Thyroid gland (tissue), 4 donors: ENCODE data around the gene ZNF398. TPM values are rescaled to one million over a fixed set of nuclear protein-coding genes. Genes with fewer than 3 reads are reported as not detected.
A peak's percentile ranks its signal among the peaks of the same experiment; 100 is the strongest.

Experiments used
- DNase-seq, 2 donors: peaks; one replicate each; pipeline ENCODE4 v3.0.0-alpha.2; 2019
- H3K27ac ChIP-seq, 3 donors: fragments of 200-600 bp; sonication (generic); 1 replicate in 2 of 3; 2 replicates in 1 of 3; pipeline ENCODE4 v1.5.1; 2016 to 2019; ENCODE audit warnings: mild to moderate bottlenecking in 1 of 3, moderate library complexity in 1 of 3
- H3K27me3 ChIP-seq: fragments of 200-600 bp; sonication (generic); one replicate; pipeline ENCODE4 v1.5.1; 2019
- H3K36me3 ChIP-seq, 2 donors: fragments of 200-600 bp; sonication (generic); one replicate each; pipeline ENCODE4 v1.5.1; 2016 to 2019
- H3K4me1 ChIP-seq, 2 donors: fragments of 200-600 bp; sonication (generic); one replicate each; pipeline ENCODE4 v1.5.1; 2017 to 2019
- H3K4me3 ChIP-seq, 3 donors: fragments of 200-600 bp; sonication (generic); replicated peaks in 1 of 3; 1 replicate in 2 of 3; 2 replicates in 1 of 3; pipeline ENCODE4 v1.5.1; 2016; ENCODE audit warnings: mild to moderate bottlenecking in 1 of 3
- H3K9me3 ChIP-seq: fragments of 200-600 bp; sonication (generic); one replicate; pipeline ENCODE4 v1.5.1; 2017
- POLR2A ChIP-seq, 2 donors: fragments of 450-650 bp; IDR thresholded peaks; one replicate each; pipeline ENCODE4 v1.6.1; 2017; ENCODE audit warnings: antibody characterized with exemption in 2 of 2, mild to moderate bottlenecking in 2 of 2, moderate library complexity in 1 of 2
- WGBS, 2 donors: methylation state at CpG; one replicate each; pipeline ENCODE4 v1.1.5; 2017; 5-methylcytosine and 5-hydroxymethylcytosine counted together
- intact Hi-C: fragments of 100-400 bp; cut with DNase I; formaldehyde crosslinking; loops from one replicate; pipeline ENCODE4 v1.15.1; 2023
- total RNA-seq, 4 donors: library from RNA; depleted of rRNA; stranded (reverse); fragments of >200 nt; gene quantifications; one replicate each; pipeline ENCODE4 v1.2.3, GENCODE V29; 2016
- TF ChIP-seq, protein P1 (sequence below), 6 experiments: fragments of 200-600 bp in 3 of 6; fragments of 450-650 bp in 3 of 6; sonication (generic) in 3 of 6; IDR thresholded peaks; one replicate each; pipeline ENCODE4 v1.5.1; 2016 to 2019; ENCODE audit warnings: antibody characterized with exemption in 6 of 6, mild to moderate bottlenecking in 2 of 6, inconsistent platforms in 1 of 6, moderate library complexity in 1 of 6

Gene ZNF398
- total RNA-seq, 4 donors from 2014 or later = 19.6 to 29.9 (median 23.0) TPM

DNA sequence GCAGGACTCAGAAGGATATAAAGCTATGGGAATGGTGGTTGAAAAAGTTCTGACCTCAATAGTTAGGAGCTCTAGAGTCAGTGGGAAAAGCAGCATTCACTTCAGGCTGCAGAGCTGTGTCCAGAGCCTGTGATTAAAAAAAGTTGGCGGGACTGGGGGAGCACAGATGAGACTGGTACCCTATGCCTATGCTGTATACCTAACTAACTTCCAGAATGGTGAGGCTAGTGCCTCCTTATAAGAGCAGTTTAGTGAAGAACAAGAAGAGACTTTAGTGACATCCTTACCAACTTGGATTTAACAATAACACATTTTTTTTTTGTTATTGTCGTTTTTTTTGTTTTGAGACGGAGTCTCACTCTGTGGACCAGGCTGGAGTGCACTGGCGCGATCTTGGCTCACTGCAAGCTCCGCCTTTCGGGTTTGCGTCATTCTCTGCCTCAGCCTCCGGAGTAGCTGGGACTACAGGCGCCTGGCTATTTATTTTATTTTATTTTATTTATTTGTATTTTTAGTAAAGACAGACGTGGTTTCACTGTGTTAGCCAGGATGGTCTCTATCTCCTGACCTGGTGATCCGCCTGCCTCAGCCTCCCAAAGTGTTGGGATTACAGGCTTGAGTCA, 41.5 kb downstream of the ZNF398 start:
- Histone ChIP-seq H3K36me3 (no peaks in the 10 kb centered on the region), H3K4me3 (no peak overlapping the region), H3K27me3 (no peaks in the 10 kb centered on the region), H3K9me3 (no peaks in the 10 kb centered on the region), H3K4me1 (no peaks in the 10 kb centered on the region), H3K27ac (no peak overlapping the region)
- TF ChIP-seq, protein P1, sequence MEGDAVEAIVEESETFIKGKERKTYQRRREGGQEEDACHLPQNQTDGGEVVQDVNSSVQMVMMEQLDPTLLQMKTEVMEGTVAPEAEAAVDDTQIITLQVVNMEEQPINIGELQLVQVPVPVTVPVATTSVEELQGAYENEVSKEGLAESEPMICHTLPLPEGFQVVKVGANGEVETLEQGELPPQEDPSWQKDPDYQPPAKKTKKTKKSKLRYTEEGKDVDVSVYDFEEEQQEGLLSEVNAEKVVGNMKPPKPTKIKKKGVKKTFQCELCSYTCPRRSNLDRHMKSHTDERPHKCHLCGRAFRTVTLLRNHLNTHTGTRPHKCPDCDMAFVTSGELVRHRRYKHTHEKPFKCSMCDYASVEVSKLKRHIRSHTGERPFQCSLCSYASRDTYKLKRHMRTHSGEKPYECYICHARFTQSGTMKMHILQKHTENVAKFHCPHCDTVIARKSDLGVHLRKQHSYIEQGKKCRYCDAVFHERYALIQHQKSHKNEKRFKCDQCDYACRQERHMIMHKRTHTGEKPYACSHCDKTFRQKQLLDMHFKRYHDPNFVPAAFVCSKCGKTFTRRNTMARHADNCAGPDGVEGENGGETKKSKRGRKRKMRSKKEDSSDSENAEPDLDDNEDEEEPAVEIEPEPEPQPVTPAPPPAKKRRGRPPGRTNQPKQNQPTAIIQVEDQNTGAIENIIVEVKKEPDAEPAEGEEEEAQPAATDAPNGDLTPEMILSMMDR (IDR thresholded peaks at IDR 0.05) = no peak
- TF ChIP-seq POLR2A (IDR thresholded peaks at IDR 0.05) = no peak
- 57 to 62% methylated on average over 12 of the region's 12 CpGs for WGBS, 2 donors
- intact Hi-C loops = no loop called here
- no peak for DNase-seq

DNA sequence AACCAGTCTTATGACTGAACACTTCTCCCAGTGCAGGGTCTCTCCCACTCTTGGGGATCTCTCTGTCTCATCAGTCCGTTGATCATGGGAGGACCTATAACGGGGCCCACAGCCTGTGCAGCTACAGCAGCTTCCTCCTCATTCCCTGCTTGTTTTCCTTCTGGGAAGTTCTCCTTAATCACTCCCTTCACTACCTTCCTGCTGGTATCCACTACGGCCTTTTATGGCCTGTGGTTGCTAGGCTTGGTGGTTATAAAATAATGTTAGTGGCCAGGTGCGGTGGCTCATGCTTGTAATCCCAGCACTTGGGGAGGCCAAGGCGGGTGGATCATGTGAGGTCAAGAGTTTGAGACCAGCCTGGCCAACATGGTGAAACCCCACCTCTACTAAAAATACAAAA, 44.6 kb downstream of the ZNF398 start:
- TF ChIP-seq POLR2A (IDR thresholded peaks at IDR 0.05) = no peak
- TF ChIP-seq, protein P1 (IDR thresholded peaks at IDR 0.05) = no peak
- Histone ChIP-seq H3K36me3 (no peaks in the 10 kb centered on the region), H3K27me3 (no peaks in the 10 kb centered on the region), H3K9me3 (no peaks in the 10 kb centered on the region), H3K4me1 (peaks cover 12 to 13% of the 10 kb centered on the region in 2 donors), H3K4me3 (no peak overlapping the region), H3K27ac (no peak overlapping the region)
- no peak for DNase-seq
- 65 to 68% methylated on average over 5 of the region's 5 CpGs for WGBS, 2 donors
- intact Hi-C loops = no loop called here

DNA sequence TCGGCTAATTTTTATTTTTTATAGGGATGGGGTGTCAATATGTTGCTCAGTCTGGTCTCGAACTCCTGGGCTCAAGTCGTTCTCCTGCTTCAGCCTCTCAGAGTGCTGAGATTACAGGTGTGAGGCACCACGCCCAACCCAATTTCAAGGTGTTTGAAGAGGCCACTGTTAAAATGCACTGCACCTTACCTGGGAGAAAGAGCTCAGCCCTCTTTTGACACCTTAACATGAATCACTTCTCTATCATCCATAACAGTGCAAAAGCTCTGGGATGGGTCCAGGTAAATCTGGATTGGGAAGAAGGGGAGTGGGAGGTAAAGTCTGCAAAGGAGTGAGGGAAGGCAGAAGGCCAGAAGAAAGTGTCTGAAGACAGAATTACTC, 47.5 kb downstream of the ZNF398 start:
- H3K4me3 ChIP-seq = peak overlapping the region in 2 of 3 donors; percentile 54 to 79
- H3K27ac ChIP-seq = peak overlapping the region; percentile 49 to 95 (median 90)
- intact Hi-C loops = no loop called here
- no peak for DNase-seq
- H3K27me3 ChIP-seq = no peaks in the 10 kb centered on the region
- TF ChIP-seq, protein P1 (IDR thresholded peaks at IDR 0.05) = no peak
- no peak for TF ChIP-seq POLR2A (IDR thresholded peaks at IDR 0.05)
- peaks cover 11 to 13% of the 10 kb centered on the region in 2 donors for H3K36me3 ChIP-seq
- WGBS, 2 donors = 72 to 77% methylated on average over 4 of the region's 4 CpGs
- H3K4me1 ChIP-seq = peaks cover 17 to 19% of the 10 kb centered on the region in 2 donors
- no peaks in the 10 kb centered on the region for H3K9me3 ChIP-seq

DNA sequence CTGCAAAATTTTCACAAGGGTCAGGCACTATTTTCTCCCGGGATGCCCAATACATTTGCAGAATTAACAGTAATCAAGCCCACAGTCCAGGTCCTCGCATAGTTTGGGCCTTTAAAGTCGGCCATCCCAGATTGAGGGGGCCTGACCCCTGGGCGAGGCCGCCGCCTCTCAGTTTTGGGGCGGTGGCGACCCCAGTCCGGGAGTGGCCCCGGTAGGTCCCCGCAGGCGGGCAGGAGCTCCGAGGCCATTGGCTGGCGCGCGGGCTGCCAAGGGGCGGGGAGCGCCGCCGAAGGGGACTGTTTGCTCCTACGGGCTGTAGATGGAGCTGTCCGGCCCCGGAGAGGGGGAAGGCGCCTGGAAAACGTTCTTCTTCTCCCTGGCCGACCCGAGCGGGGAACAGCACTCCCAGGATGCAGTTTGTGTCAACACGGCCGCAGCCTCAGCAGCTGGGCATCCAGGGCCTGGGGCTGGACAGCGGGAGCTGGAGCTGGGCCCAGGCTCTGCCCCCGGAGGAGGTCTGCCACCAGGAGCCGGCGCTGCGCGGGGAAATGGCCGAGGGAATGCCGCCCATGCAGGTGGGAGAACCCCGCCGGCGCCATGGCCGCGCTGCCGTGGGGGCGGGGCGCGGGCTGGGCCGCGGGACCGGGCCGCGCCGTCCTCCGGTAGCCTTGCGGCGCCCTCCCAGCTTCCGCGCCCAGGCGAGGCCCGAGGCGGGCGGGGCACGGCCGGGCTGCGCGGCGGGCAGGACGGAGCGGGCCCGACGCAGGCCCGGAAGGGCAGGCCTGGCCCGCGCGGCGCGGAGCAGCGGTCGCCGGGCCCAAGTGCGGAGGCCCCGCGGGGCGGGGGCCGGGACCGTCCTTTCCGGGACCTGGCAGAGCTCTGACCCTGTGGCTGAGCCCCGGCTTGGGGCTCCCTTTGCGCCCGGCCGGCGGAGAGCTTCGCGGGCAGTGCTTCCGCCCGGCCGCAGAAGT, 48.2 kb downstream of the ZNF398 start, which contains the start of gene ZNF282:
ZNF282 (plus strand) TSS at position 367 of the 971 bp plus-strand sequence; CDS start at position 411, 44 bp downstream.
- WGBS, 2 donors = 0 to 2% methylated on average over 24 to 33 of the region's 97 CpGs
- no peaks in the 10 kb centered on the region for H3K9me3 ChIP-seq
- intact Hi-C loops = no loop called here
- peak within 1 kb of the TSS; percentile 74 to 95 (median 90) for H3K27ac ChIP-seq
- H3K36me3 ChIP-seq = peaks cover 18 to 19% of the 10 kb centered on the region in 2 donors
- DNase-seq = peak; percentile 89 to 93
- peaks cover 17 to 19% of the 10 kb centered on the region in 2 donors for H3K4me1 ChIP-seq
- no peaks in the 10 kb centered on the region for H3K27me3 ChIP-seq
- H3K4me3 ChIP-seq = peak within 1 kb of the TSS; percentile 52 to 79 (median 54)
- TF ChIP-seq, protein P1 (IDR thresholded peaks at IDR 0.05) = peak in 5 of 6 experiments; percentile 28 to 75 (median 56)
- peak in 1 of 2 donors; percentile 71 for TF ChIP-seq POLR2A (IDR thresholded peaks at IDR 0.05)
